A549 (cell line): ENCODE results near the gene BCORL1. TPM values are rescaled to one million over a fixed set of nuclear protein-coding genes. Genes with fewer than 3 reads are reported as not detected.

Source experiments
- ATAC-seq, 2 experiments: fragments of 200-7000 bp in 1 of 2; fragments of >200 bp in 1 of 2; cut with Nextera tagmentation in 1 of 2; cut with Tn5 transposase in 1 of 2; 3 replicates each; pipeline versions ENCODE4 v1.8.0 to v1.9.1; 2018 to 2020; ENCODE audit warnings: mild to moderate bottlenecking in 1 of 2, moderate library complexity in 1 of 2
- CTCF ChIA-PET: fragments of 300-600 bp; sonication (Branson Sonifier 250); formaldehyde crosslinking; extraction: SDS; loops from one replicate; lab custom pipeline; 2021; ENCODE audit warnings: antibody characterized with exemption, inconsistent platforms; lab: Yijun Ruan, JAX
- POLR2A ChIA-PET: fragments of 350-600 bp; formaldehyde crosslinking; extraction: SDS; loops from one replicate; lab custom pipeline; 2021; ENCODE audit warnings: antibody characterized with exemption, inconsistent platforms; lab: Yijun Ruan, JAX
- DNase-seq, 2 experiments: peaks; one replicate each; pipeline versions ENCODE4 v3.0.0 to v3.0.0-alpha.2; 2011 to 2016; ENCODE audit warnings: low read depth in 1 of 2, low spot score in 1 of 2
- FAIRE-seq: peaks from 2 replicates; lab custom pipeline; 2011; peaks lifted over from hg19 to GRCh38; lab: Jason Lieb, UNC
- H3K27ac ChIP-seq, 2 experiments: fragments of >200 bp; sonication (Bioruptor Twin); formaldehyde crosslinking; 3 replicates each; pipeline ENCODE4 v1.5.1; 2016 to 2017
- H3K4me1 ChIP-seq: fragments of >200 bp; sonication (Bioruptor Twin); formaldehyde crosslinking; 3 replicates; pipeline ENCODE4 v1.6.1; 2016
- H3K4me2 ChIP-seq: fragments of >200 bp; sonication (Bioruptor Twin); formaldehyde crosslinking; 3 replicates; pipeline ENCODE4 v1.6.1; 2016
- H3K4me3 ChIP-seq: fragments of >200 bp; sonication (Bioruptor Twin); formaldehyde crosslinking; 3 replicates; pipeline ENCODE4 v1.5.1; 2016
- H3K9me3 ChIP-seq: fragments of >200 bp; sonication (Bioruptor Twin); formaldehyde crosslinking; 3 replicates; pipeline ENCODE4 v1.6.1; 2016
- BHLHE40 ChIP-seq: IDR thresholded peaks from 2 replicates; pipeline ENCODE4 v1.6.1; 2012; ENCODE audit warnings: low read depth, low read length, inconsistent platforms
- CEBPB ChIP-seq, 2 experiments: fragments of >200 bp in 1 of 2; sonication (Bioruptor Twin) in 1 of 2; formaldehyde crosslinking in 1 of 2; IDR thresholded peaks; 2 replicates each; pipeline ENCODE4 v1.6.1; 2012 to 2016
- FOSB ChIP-seq: fragments of 250-450 bp; sonication (Bioruptor Pico); IDR thresholded peaks from 2 replicates; pipeline ENCODE4 v1.5.0; 2020; ENCODE audit warnings: mild to moderate bottlenecking, moderate library complexity
- FOXS1 ChIP-seq: fragments of 250-450 bp; sonication (Bioruptor Pico); IDR thresholded peaks from 2 replicates; pipeline ENCODE4 v1.5.0; 2020; ENCODE audit warnings: mild to moderate bottlenecking, moderate library complexity
- HDAC2 ChIP-seq: fragments of 200-600 bp; sonication (generic); IDR thresholded peaks from 2 replicates; pipeline ENCODE4 v1.6.1; 2016
- HES2 ChIP-seq: fragments of >200 bp; sonication (Bioruptor Twin); formaldehyde crosslinking; IDR thresholded peaks from 2 replicates; pipeline ENCODE4 v1.6.1; 2016
- HEYL ChIP-seq: fragments of 250-450 bp; sonication (Bioruptor Pico); IDR thresholded peaks from 2 replicates; pipeline ENCODE4 v1.8.0; 2021; ENCODE audit warnings: mild to moderate bottlenecking, moderate library complexity
- HOXA7 ChIP-seq: fragments of 250-450 bp; sonication (Bioruptor Pico); IDR thresholded peaks from 2 replicates; pipeline ENCODE4 v1.5.0; 2020; ENCODE audit warnings: mild to moderate bottlenecking, moderate library complexity
- HOXB13 ChIP-seq: fragments of 250-450 bp; sonication (Bioruptor Pico); IDR thresholded peaks from 2 replicates; pipeline ENCODE4 v1.5.0; 2020; ENCODE audit warnings: low read depth, mild to moderate bottlenecking, moderate library complexity
- HOXB5 ChIP-seq: fragments of 250-450 bp; sonication (Bioruptor Pico); IDR thresholded peaks from 2 replicates; pipeline ENCODE4 v1.5.0; 2020; ENCODE audit warnings: mild to moderate bottlenecking, moderate library complexity
- JUNB ChIP-seq: fragments of >200 bp; sonication (Bioruptor Twin); formaldehyde crosslinking; IDR thresholded peaks from 2 replicates; pipeline ENCODE4 v1.6.1; 2016
- KDM1A ChIP-seq: fragments of 200-600 bp; sonication (generic); IDR thresholded peaks from 2 replicates; pipeline ENCODE4 v1.6.1; 2016; ENCODE audit warnings: low read depth, mild to moderate bottlenecking
- KDM5A ChIP-seq: fragments of 200-600 bp; sonication (generic); IDR thresholded peaks from 2 replicates; pipeline ENCODE4 v1.6.1; 2016; ENCODE audit warnings: antibody characterized with exemption, mild to moderate bottlenecking
- MAFK ChIP-seq: fragments of 450-650 bp; IDR thresholded peaks from 2 replicates; pipeline ENCODE4 v1.6.1; 2014; ENCODE audit not compliant: partially characterized antibody
- MYC ChIP-seq: IDR thresholded peaks from 2 replicates; pipeline ENCODE4 v1.6.1; 2012; ENCODE audit warnings: mild to moderate bottlenecking, inconsistent platforms, low read length, improper control_type of control experiment, borderline replicate concordance
- NPAS2 ChIP-seq: fragments of 250-450 bp; sonication (Bioruptor Pico); IDR thresholded peaks from 2 replicates; pipeline ENCODE4 v1.8.0; 2022; ENCODE audit warnings: mild to moderate bottlenecking, moderate library complexity, borderline replicate concordance
- PBX3 ChIP-seq: IDR thresholded peaks from 2 replicates; pipeline ENCODE4 v1.6.1; 2012
- POLR2A ChIP-seq: IDR thresholded peaks from 2 replicates; pipeline ENCODE4 v1.6.1; 2012; ENCODE audit warnings: mild to moderate bottlenecking, low read length
- POLR2AphosphoS2 ChIP-seq: conservative IDR thresholded peaks from 2 replicates; pipeline ENCODE4 v1.6.1; 2012; ENCODE audit warnings: low read length, improper control_type of control experiment, inconsistent platforms
- RCOR1 ChIP-seq: fragments of 150-350 bp; IDR thresholded peaks from 2 replicates; pipeline ENCODE4 v1.6.1; 2014; ENCODE audit warnings: antibody characterized with exemption, low read length, low read depth
- REST ChIP-seq: fragments of 200-600 bp; sonication (generic); IDR thresholded peaks from 2 replicates; pipeline ENCODE4 v1.6.1; 2016; ENCODE audit warnings: antibody characterized with exemption, mild to moderate bottlenecking, moderate library complexity
- TP53 ChIP-seq: fragments of 250-450 bp; sonication (Bioruptor Pico); IDR thresholded peaks from 2 replicates; pipeline ENCODE4 v1.5.0; 2021; ENCODE audit warnings: mild to moderate bottlenecking, moderate library complexity
- USF2 ChIP-seq: fragments of 450-650 bp; IDR thresholded peaks from 2 replicates; pipeline ENCODE4 v1.6.1; 2014; ENCODE audit warnings: antibody characterized with exemption
- WGBS: methylation state at CpG from one replicate; pipeline ENCODE4 v1.1.6; 2017; ENCODE audit errors: missing lambda C conversion rate; 5-methylcytosine and 5-hydroxymethylcytosine counted together
- polyA plus RNA-seq, 4 experiments: library from polyadenylated mRNA; depleted of rRNA in 3 of 4; stranded (reverse); fragments of >200 nt; fragmentation: RNase III in 1 of 4; extraction: RNeasy Plus Mini Kit Qiagen cat#74134 plus additional on column Dnase treatment in 1 of 4; gene quantifications; 2 replicates in 3 of 4; 3 replicates in 1 of 4; pipeline ENCODE4 v1.2.3, GENCODE V29; 2011 to 2017

Gene BCORL1
- polyA plus RNA-seq, 2 of the 4 experiments (the other 2 are of a cell fraction) = 1.4 to 6.1 TPM

GRCh38 chrX:129965166-129965565, 17.3 kb upstream of the BCORL1 start:
- 78% methylated on average over 6 of the region's 6 CpGs for WGBS
- DNase-seq = no peak

GRCh38 chrX:129968968-129969367, 13.5 kb upstream of the BCORL1 start:
- no peak for FAIRE-seq
- no peaks in the 10 kb centered on the region for H3K4me1 ChIP-seq
- TF ChIP-seq HOXB5 (CRISPR knock-in tag) (no peak), MAFK (no peak), FOXS1 (no peak), RCOR1 (no peak)
- TF ChIP-seq, all 56 proteins: peak for 0
- CTCF ChIA-PET = interaction anchor here (0.7 to 1.7 kb wide), 2 partner anchors 8 to 44 kb away, joined by 4 read pairs; no protein-coding TSS in a partner anchor
- Histone ChIP-seq H3K4me2 (no peak overlapping the region), H3K27ac (no peak overlapping the region), H3K9me3 (no peaks in the 10 kb centered on the region), H3K4me3 (no peak overlapping the region)
- DNase-seq (no peak), ATAC-seq (no peak)
- POLR2A ChIA-PET = interaction anchor here (0.7 kb wide), 1 partner anchor 71 kb away, joined by 3 read pairs; no protein-coding TSS in a partner anchor
- 58% methylated on average over 3 of the region's 3 CpGs for WGBS

More at GRCh38 chrX:129965166-129965565, 17.3 kb upstream of the BCORL1 start:
- no peak for TF ChIP-seq NPAS2 (CRISPR knock-in tag)
- no peak for TF ChIP-seq CEBPB (IDR thresholded peaks at IDR 0.05)
- no peak for TF ChIP-seq POLR2AphosphoS2
- TF ChIP-seq POLR2A = no peak
- no peak for TF ChIP-seq JUNB
- TF ChIP-seq KDM1A = no peak
- TF ChIP-seq FOSB (CRISPR knock-in tag) = no peak
- no peak for TF ChIP-seq HDAC2
- TF ChIP-seq BHLHE40 = no peak
- TF ChIP-seq HOXB13 (CRISPR knock-in tag) = no peak
- no peak for TF ChIP-seq USF2
- no peak for TF ChIP-seq HEYL (CRISPR knock-in tag)
- TF ChIP-seq FOXS1 = no peak
- TF ChIP-seq PBX3 = no peak
- TF ChIP-seq HOXA7 = no peak
- no peak for TF ChIP-seq REST
- no peak for TF ChIP-seq KDM5A
- TF ChIP-seq TP53 (CRISPR knock-in tag) = no peak
- TF ChIP-seq MYC = no peak
- TF ChIP-seq HES2 = no peak
- Histone ChIP-seq H3K4me3 (no peak overlapping the region), H3K4me1 (peaks cover 8% of the 10 kb centered on the region; the same call in 2 of the 3 replicates), H3K27ac (no peak overlapping the region), H3K9me3 (no peaks in the 10 kb centered on the region), H3K4me2 (no peak overlapping the region)
- ChIA-PET POLR2A (no interaction called here), CTCF (interaction anchor here (0.9 to 1.7 kb wide), 3 partner anchors 15 to 63 kb away, joined by 3 to 6 read pairs (median 3); no protein-coding TSS in a partner anchor)
- ATAC-seq (no peak), FAIRE-seq (no peak)
